LNCaP clone FGC (cell line): ENCODE data around the gene EBF4.
A peak's percentile ranks its signal among the peaks of the same experiment; 100 is the strongest.

ENCODE experiments used
- DNase-seq: peaks from one replicate; pipeline ENCODE4 v3.0.0-alpha.2; 2011; ENCODE audit warnings: low read depth
- H3K4me3 ChIP-seq: 2 replicates; pipeline ENCODE4 v1.5.1; 2011; ENCODE audit warnings: mild to moderate bottlenecking, low read depth, low read length, control low read depth
- CTCF ChIP-seq: IDR thresholded peaks from 2 replicates; pipeline ENCODE4 v1.5.1; 2012; ENCODE audit warnings: mild to moderate bottlenecking; ENCODE audit not compliant: control insufficient read depth, insufficient read depth; ENCODE audit errors: extremely low read depth

Gene EBF4

GRCh38 chr20:2654384-2654822 lies 38.2 kb upstream of the EBF4 start:
- no peak for TF ChIP-seq CTCF
- peak overlapping the region; percentile 89 for H3K4me3 ChIP-seq
- DNase-seq = no peak

GRCh38 chr20:2654831-2655230 lies 37.7 kb upstream of the EBF4 start:
- no peak for TF ChIP-seq CTCF
- H3K4me3 ChIP-seq = peak overlapping the region; percentile 89; the same call in 1 of the 2 replicates
- no peak for DNase-seq

- no peak for DNase-seq
- H3K4me3 ChIP-seq = no peak overlapping the region
- TF ChIP-seq CTCF = no peak
Measured at GRCh38 chr20:2655331-2656116, 37.1 kb upstream of the EBF4 start.

GRCh38 chr20:2656471-2657117 lies 36.0 kb upstream of the EBF4 start:
- DNase-seq = no peak
- TF ChIP-seq CTCF = no peak
- no peak overlapping the region for H3K4me3 ChIP-seq

GRCh38 chr20:2657241-2657640 lies 35.3 kb upstream of the EBF4 start:
- H3K4me3 ChIP-seq = no peak overlapping the region
- no peak for TF ChIP-seq CTCF
- no peak for DNase-seq

- DNase-seq = no peak
- no peak for TF ChIP-seq CTCF
- no peak overlapping the region for H3K4me3 ChIP-seq
Measured at GRCh38 chr20:2657674-2658073, 34.9 kb upstream of the EBF4 start.
